IMR-90 (cell line): Measurements from ENCODE around the gene ZNF213. TPM values are rescaled to one million over a fixed set of nuclear protein-coding genes. Genes with fewer than 3 reads are reported as not detected.

Experiments used
- ATAC-seq: fragments of 200-7000 bp; cut with Tn5 transposase; 2 replicates; pipeline ENCODE4 v1.9.1; 2020; ENCODE audit warnings: low read depth, mild to moderate bottlenecking, moderate library complexity
- BruUV-seq: library from RNA; stranded (reverse); fragments of 400-500 nt; replicated peaks from 2 replicates; lab custom pipeline; 2021; lab: Mats Ljungman, UMichigan
- CTCF ChIA-PET: fragments of 300-600 bp; formaldehyde crosslinking; extraction: SDS; loops from one replicate; lab custom pipeline; 2021; ENCODE audit warnings: antibody characterized with exemption; lab: Yijun Ruan, JAX
- POLR2A ChIA-PET: fragments of 300-600 bp; sonication (Branson Sonifier 250); formaldehyde crosslinking; loops from one replicate; lab custom pipeline; 2022; ENCODE audit warnings: antibody characterized with exemption; ENCODE audit not compliant: unreplicated experiment; lab: Charles Lee
- DNase-seq: peaks from one replicate; pipeline ENCODE4 v3.0.0; 2013
- H2AFZ ChIP-seq: replicated peaks from 2 replicates; pipeline ENCODE3; 2013; ENCODE audit warnings: low read length, mild to moderate bottlenecking; ENCODE audit not compliant: poor library complexity
- H2AK5ac ChIP-seq: 2 replicates; pipeline ENCODE4 v1.6.1; 2013; ENCODE audit warnings: low read depth, low read length, inconsistent platforms
- H2AK9ac ChIP-seq: replicated peaks from 2 replicates; pipeline ENCODE3; 2013; ENCODE audit warnings: mild to moderate bottlenecking, low read depth, low read length, moderate library complexity; ENCODE audit not compliant: poor library complexity
- H2BK120ac ChIP-seq: 2 replicates; pipeline ENCODE4 v1.6.1; 2013; ENCODE audit warnings: low read depth, low read length, inconsistent platforms
- H2BK15ac ChIP-seq: 3 replicates; pipeline ENCODE4 v1.6.1; 2013; ENCODE audit warnings: low read depth, low read length, inconsistent platforms
- H2BK20ac ChIP-seq: 2 replicates; pipeline ENCODE4 v1.6.1; 2013; ENCODE audit warnings: low read depth, mild to moderate bottlenecking, inconsistent platforms, low read length, moderate library complexity
- H2BK5ac ChIP-seq: 2 replicates; pipeline ENCODE4 v1.6.1; 2013; ENCODE audit warnings: mild to moderate bottlenecking, low read depth, low read length, inconsistent platforms; ENCODE audit not compliant: poor library complexity, severe bottlenecking
- H3K14ac ChIP-seq: replicated peaks from 2 replicates; pipeline ENCODE4 v1.6.1; 2013; ENCODE audit warnings: low read depth, low read length, inconsistent platforms
- H3K18ac ChIP-seq: 2 replicates; pipeline ENCODE4 v1.6.1; 2013; ENCODE audit warnings: low read depth, low read length, control low read depth
- H3K23ac ChIP-seq: 2 replicates; pipeline ENCODE4 v1.6.1; 2013; ENCODE audit warnings: low read depth, low read length, inconsistent platforms
- H3K27ac ChIP-seq: 2 replicates; pipeline ENCODE4 v1.5.1; 2013; ENCODE audit warnings: mild to moderate bottlenecking, control low read depth, low read length; ENCODE audit not compliant: insufficient read depth
- H3K27me3 ChIP-seq: 2 replicates; pipeline ENCODE4 v1.6.1; 2013; ENCODE audit warnings: low read length; ENCODE audit not compliant: control insufficient read depth, insufficient read depth
- H3K36me3 ChIP-seq: 2 replicates; pipeline ENCODE4 v1.6.1; 2013; ENCODE audit warnings: low read length, mixed read lengths; ENCODE audit not compliant: control insufficient read depth, insufficient read depth
- H3K4ac ChIP-seq: 2 replicates; pipeline ENCODE4 v1.6.1; 2013; ENCODE audit warnings: low read depth, low read length, inconsistent platforms
- H3K4me1 ChIP-seq: 2 replicates; pipeline ENCODE4 v1.6.1; 2013; ENCODE audit warnings: low read length, mixed read lengths; ENCODE audit not compliant: control insufficient read depth, insufficient read depth
- H3K4me2 ChIP-seq: 2 replicates; pipeline ENCODE4 v1.6.1; 2013; ENCODE audit warnings: low read depth, mild to moderate bottlenecking, control low read depth, low read length, moderate library complexity
- H3K4me3 ChIP-seq: 2 replicates; pipeline ENCODE4 v1.5.1; 2013; ENCODE audit warnings: low read depth, mild to moderate bottlenecking, control low read depth, low read length, moderate library complexity; ENCODE audit not compliant: insufficient read depth
- H3K56ac ChIP-seq: 2 replicates; pipeline ENCODE4 v1.6.1; 2013; ENCODE audit warnings: low read length, inconsistent platforms; ENCODE audit not compliant: insufficient read depth; ENCODE audit errors: extremely low read depth
- H3K79me1 ChIP-seq, 2 experiments: 2 replicates each; pipeline ENCODE4 v1.6.1; 2013; ENCODE audit warnings: low read length in 2 of 2, inconsistent platforms in 1 of 2, low read depth in 1 of 2
- H3K9ac ChIP-seq: 2 replicates; pipeline ENCODE4 v1.6.1; 2013; ENCODE audit warnings: low read depth, low read length, control low read depth
- H3K9me1 ChIP-seq: 2 replicates; pipeline ENCODE4 v1.6.1; 2013; ENCODE audit warnings: low read length, inconsistent platforms; ENCODE audit not compliant: insufficient read depth
- H3K9me3 ChIP-seq: 2 replicates; pipeline ENCODE4 v1.6.1; 2013; ENCODE audit warnings: low read length; ENCODE audit not compliant: control insufficient read depth, insufficient read depth
- H4K20me1 ChIP-seq: 2 replicates; pipeline ENCODE4 v1.6.1; 2013; ENCODE audit warnings: low read length, inconsistent platforms; ENCODE audit not compliant: insufficient read depth
- H4K5ac ChIP-seq: 2 replicates; pipeline ENCODE4 v1.6.1; 2013; ENCODE audit warnings: mild to moderate bottlenecking, low read depth, low read length, control low read depth
- H4K8ac ChIP-seq, 2 experiments: 2 replicates each; pipeline ENCODE4 v1.6.1; 2013; ENCODE audit warnings: low read depth in 2 of 2, low read length in 2 of 2, control low read depth in 1 of 2, inconsistent platforms in 1 of 2
- H4K91ac ChIP-seq: 2 replicates; pipeline ENCODE4 v1.6.1; 2013; ENCODE audit warnings: low read depth, low read length, inconsistent platforms; ENCODE audit not compliant: insufficient read depth
- CHD1 ChIP-seq: IDR thresholded peaks from 2 replicates; pipeline ENCODE4 v1.6.1; 2012; ENCODE audit warnings: low read depth, low read length, improper control_type of control experiment
- ELK1 ChIP-seq: fragments of 150-350 bp; IDR thresholded peaks from 2 replicates; pipeline ENCODE4 v1.6.1; 2016; ENCODE audit warnings: low read depth, mild to moderate bottlenecking, low read length, moderate library complexity, borderline replicate concordance
- MAZ ChIP-seq: IDR thresholded peaks from 2 replicates; pipeline ENCODE4 v1.6.1; 2012; ENCODE audit warnings: low read depth, mild to moderate bottlenecking, low read length, improper control_type of control experiment, moderate library complexity, borderline replicate concordance
- MXI1 ChIP-seq: IDR thresholded peaks from 2 replicates; pipeline ENCODE4 v1.6.1; 2012; ENCODE audit warnings: low read depth, mild to moderate bottlenecking, low read length, moderate library complexity, borderline replicate concordance
- RAD21 ChIP-seq: IDR thresholded peaks from 2 replicates; pipeline ENCODE4 v1.6.1; 2012; ENCODE audit warnings: low read length, improper control_type of control experiment
- RFX5 ChIP-seq: IDR thresholded peaks from 2 replicates; pipeline ENCODE4 v1.8.0; 2012; ENCODE audit warnings: low read depth, mild to moderate bottlenecking, low read length, moderate library complexity
- WGBS, 2 experiments: methylation state at CpG; one replicate each; pipeline versions ENCODE4 v1.1.5 to v1.1.7; 2013; ENCODE audit warnings: missing lambda C conversion rate in 2 of 2; ENCODE audit not compliant: insufficient read length in 1 of 2; ENCODE audit errors: extremely low coverage in 2 of 2; 5-methylcytosine and 5-hydroxymethylcytosine counted together
- dilution Hi-C: fragments of 300-500 bp; cut with HindIII; formaldehyde crosslinking; loops from one replicate; pipeline ENCODE4 v1.14.3; 2018; ENCODE audit warnings: low sequenced_read_pairs; ENCODE audit not compliant: unreplicated experiment
- in situ Hi-C: fragments of 300-500 bp; cut with MboI; formaldehyde crosslinking; loops from 3 replicates; pipeline ENCODE4 v1.14.3; 2019; ENCODE audit warnings: low sequenced_read_pairs, inconsistent platforms, mixed read lengths
- intact Hi-C: fragments of 100-400 bp; cut with micrococcal nuclease; formaldehyde crosslinking; loops from 2 replicates; pipeline ENCODE4 v1.10.0; 2022
- polyA plus RNA-seq, 3 experiments: library from polyadenylated mRNA; depleted of rRNA; stranded (reverse); fragments of >200 nt; gene quantifications; 2 replicates each; pipeline ENCODE4 v1.2.3, GENCODE V29; 2012; ENCODE audit warnings: low replicate concordance in 1 of 3
- total RNA-seq: library from RNA; depleted of rRNA; stranded (reverse); fragments of >200 nt; gene quantifications from 2 replicates; pipeline ENCODE4 v1.2.3, GENCODE V29; 2012
- TF ChIP-seq, protein P1 (sequence below): fragments of 150-350 bp; IDR thresholded peaks from 2 replicates; pipeline ENCODE4 v1.6.1; 2017; ENCODE audit warnings: mild to moderate bottlenecking, antibody characterized with exemption, low read length, low read depth

The ZNF213 gene
- total and polyA plus RNA-seq, 2 of the 4 experiments (the other 2 are of a cell fraction) = 0.72 to 4.0 TPM

DNA sequence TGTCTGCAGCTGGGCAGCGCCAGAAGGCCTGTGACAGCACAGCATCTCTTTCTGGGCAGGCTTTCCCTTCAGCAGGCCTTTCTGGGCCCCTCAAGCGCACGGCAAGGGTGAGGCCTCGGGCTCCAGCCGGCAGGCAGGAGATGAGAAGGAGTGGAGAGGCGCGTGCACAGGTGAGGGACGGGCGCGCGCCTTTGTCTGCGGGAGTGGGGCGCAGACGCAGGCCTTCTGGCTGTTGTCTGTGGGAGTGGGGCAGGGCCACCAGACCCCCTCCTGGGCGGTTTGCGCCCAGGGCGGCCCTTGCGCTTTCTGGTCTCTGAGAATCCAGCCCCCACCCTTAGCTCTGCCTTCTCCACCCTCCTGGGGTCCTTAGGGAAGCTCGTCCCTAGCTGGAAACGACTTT lies 16.0 kb upstream of the ZNF213 start:
- Histone ChIP-seq H3K27me3 (no peaks in the 10 kb centered on the region), H3K18ac (no peak overlapping the region), H3K9me1 (0 out of 2 replicates have a peak, but pooled peaks cover 5% of the 10 kb centered on the region), H2BK5ac (no peak overlapping the region), H2BK20ac (no peak overlapping the region), H3K4me1 (peaks cover 7% of the 10 kb centered on the region), H3K56ac (no peak overlapping the region), H2AFZ (no peak overlapping the region), H3K36me3 (peaks cover 46% of the 10 kb centered on the region), H3K14ac (no peak overlapping the region), H4K91ac (no peak overlapping the region), H2BK120ac (no peak overlapping the region), H4K5ac (no peak overlapping the region), H3K4ac (no peak overlapping the region), H3K9me3 (no peaks in the 10 kb centered on the region), H3K4me2 (no peak overlapping the region), H4K20me1 (no peaks in the 10 kb centered on the region), H2AK5ac (no peak overlapping the region), H3K79me1 (peaks cover 14 to 18% of the 10 kb centered on the region in 2 experiments), H3K9ac (no peak overlapping the region), H3K23ac (no peak overlapping the region), H3K4me3 (no peak overlapping the region), H4K8ac (no peak overlapping the region), H3K27ac (no peak overlapping the region), H2AK9ac (no peak overlapping the region), H2BK15ac (no peak overlapping the region)
- intact Hi-C loops (no loop called here), in situ Hi-C loops (no loop called here), dilution Hi-C loops (no loop called here)
- TF ChIP-seq ELK1 (no peak), MAZ (no peak), RAD21 (no peak), CHD1 (no peak), RFX5 (no peak), MXI1 (no peak)
- TF ChIP-seq, protein P1, sequence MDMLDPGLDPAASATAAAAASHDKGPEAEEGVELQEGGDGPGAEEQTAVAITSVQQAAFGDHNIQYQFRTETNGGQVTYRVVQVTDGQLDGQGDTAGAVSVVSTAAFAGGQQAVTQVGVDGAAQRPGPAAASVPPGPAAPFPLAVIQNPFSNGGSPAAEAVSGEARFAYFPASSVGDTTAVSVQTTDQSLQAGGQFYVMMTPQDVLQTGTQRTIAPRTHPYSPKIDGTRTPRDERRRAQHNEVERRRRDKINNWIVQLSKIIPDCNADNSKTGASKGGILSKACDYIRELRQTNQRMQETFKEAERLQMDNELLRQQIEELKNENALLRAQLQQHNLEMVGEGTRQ = no peak
- 100% methylated on average over 4 of the region's 20 CpGs; no CpG with 5 or more reads in 1 of the 2 experiments for WGBS, 2 experiments
- no TSS peak for BruUV-seq
- no peak for DNase-seq
- ATAC-seq = no peak
- CTCF ChIA-PET = no interaction called here
- POLR2A ChIA-PET = no interaction called here
